Measurements from ENCODE around the gene GRIK3.

GRIK3 gene

GRCh38 chr1:36885540-36886357 lies 148.6 kb downstream of the GRIK3 start:
- TF ChIP-seq, protein P1, sequence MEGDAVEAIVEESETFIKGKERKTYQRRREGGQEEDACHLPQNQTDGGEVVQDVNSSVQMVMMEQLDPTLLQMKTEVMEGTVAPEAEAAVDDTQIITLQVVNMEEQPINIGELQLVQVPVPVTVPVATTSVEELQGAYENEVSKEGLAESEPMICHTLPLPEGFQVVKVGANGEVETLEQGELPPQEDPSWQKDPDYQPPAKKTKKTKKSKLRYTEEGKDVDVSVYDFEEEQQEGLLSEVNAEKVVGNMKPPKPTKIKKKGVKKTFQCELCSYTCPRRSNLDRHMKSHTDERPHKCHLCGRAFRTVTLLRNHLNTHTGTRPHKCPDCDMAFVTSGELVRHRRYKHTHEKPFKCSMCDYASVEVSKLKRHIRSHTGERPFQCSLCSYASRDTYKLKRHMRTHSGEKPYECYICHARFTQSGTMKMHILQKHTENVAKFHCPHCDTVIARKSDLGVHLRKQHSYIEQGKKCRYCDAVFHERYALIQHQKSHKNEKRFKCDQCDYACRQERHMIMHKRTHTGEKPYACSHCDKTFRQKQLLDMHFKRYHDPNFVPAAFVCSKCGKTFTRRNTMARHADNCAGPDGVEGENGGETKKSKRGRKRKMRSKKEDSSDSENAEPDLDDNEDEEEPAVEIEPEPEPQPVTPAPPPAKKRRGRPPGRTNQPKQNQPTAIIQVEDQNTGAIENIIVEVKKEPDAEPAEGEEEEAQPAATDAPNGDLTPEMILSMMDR (conservative IDR thresholded peaks at IDR 0.05; ENCODE audit: low read depth, low read length): no peak

DNA sequence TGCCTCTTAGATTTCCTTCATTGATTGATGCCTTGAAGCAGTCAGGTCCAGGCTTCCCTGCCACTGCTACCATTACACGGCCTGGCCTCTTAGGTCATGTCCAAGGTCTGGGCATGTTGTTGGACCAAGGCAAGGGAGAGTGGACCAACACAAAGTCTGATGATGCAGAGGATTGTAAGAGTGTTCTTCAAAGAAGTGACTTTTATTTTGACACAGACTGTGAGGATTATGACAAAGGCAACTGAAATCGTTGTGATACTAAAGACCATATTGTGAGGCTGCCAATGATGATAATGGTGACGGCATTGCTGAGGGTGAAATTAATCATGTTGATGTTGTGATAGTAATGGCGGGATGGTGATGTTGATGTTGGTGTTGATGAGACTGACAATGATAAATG lies 149.5 kb downstream of the GRIK3 start:
- TF ChIP-seq, protein P1 (conservative IDR thresholded peaks at IDR 0.05; ENCODE audit: low read depth, low read length): no peak
- no peak overlapping the region for H3K4me3 ChIP-seq (ENCODE audit: low read length)
- no peak for DNase-seq (ENCODE audit: low read depth)

More at GRCh38 chr1:36885540-36886357, 148.6 kb downstream of the GRIK3 start:
- H3K4me3 ChIP-seq (ENCODE audit: low read length): no peak overlapping the region
- no peak for DNase-seq (ENCODE audit: low read depth)

- no peak for DNase-seq (ENCODE audit: low read depth)
- H3K4me3 ChIP-seq (ENCODE audit: low read length): no peak overlapping the region
- TF ChIP-seq, protein P1 (conservative IDR thresholded peaks at IDR 0.05; ENCODE audit: low read depth, low read length): no peak
Measured at GRCh38 chr1:36884029-36884701, 150.2 kb downstream of the GRIK3 start.

- TF ChIP-seq, protein P1 (conservative IDR thresholded peaks at IDR 0.05; ENCODE audit: low read depth, low read length): no peak
- H3K4me3 ChIP-seq (ENCODE audit: low read length): no peak overlapping the region
- no peak for DNase-seq (ENCODE audit: low read depth)
Measured at GRCh38 chr1:36883315-36883949, 150.9 kb downstream of the GRIK3 start.

GRCh38 chr1:36882536-36883285 lies 151.6 kb downstream of the GRIK3 start:
- no peak for DNase-seq (ENCODE audit: low read depth)
- TF ChIP-seq, protein P1 (conservative IDR thresholded peaks at IDR 0.05; ENCODE audit: low read depth, low read length): no peak
- no peak overlapping the region for H3K4me3 ChIP-seq (ENCODE audit: low read length)

DNA sequence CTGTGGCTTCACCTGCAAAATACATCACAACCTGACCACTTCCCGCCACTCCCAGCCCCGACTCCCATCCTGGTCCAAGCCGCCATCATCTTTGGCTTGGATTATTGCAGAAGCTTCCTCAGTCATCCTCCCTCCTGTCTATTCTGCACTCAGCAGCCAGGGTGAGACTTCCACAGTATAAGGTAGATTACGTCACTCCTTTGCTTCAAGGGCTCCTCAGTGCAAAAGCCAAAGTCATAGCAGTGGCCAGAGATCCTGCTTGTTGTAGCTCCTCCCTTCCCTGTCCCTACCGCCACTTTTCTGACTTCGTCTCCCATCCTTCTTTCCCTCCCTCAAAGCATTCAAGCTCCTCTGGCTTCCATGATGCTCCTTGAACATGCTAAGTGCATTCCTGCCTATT lies 152.8 kb downstream of the GRIK3 start:
- TF ChIP-seq, protein P1 (conservative IDR thresholded peaks at IDR 0.05; ENCODE audit: low read depth, low read length): no peak
- no peak for DNase-seq (ENCODE audit: low read depth)
- no peak overlapping the region for H3K4me3 ChIP-seq (ENCODE audit: low read length)

Measured in retinal pigment epithelial cell (primary cell).